Gastrocnemius medialis (tissue), 4 donors: ENCODE measurements around the gene BBS9.

Source experiments
- POLR2A ChIP-seq, 2 donors: fragments of 450-650 bp; IDR thresholded peaks; one replicate each; pipeline ENCODE4 v1.6.1; 2017; ENCODE audit warnings: antibody characterized with exemption in 2 of 2, mild to moderate bottlenecking in 2 of 2, moderate library complexity in 2 of 2
- TF ChIP-seq, protein P1 (sequence below), 5 experiments: fragments of 450-650 bp in 3 of 5; fragments of 200-600 bp in 2 of 5; sonication (generic) in 2 of 5; IDR thresholded peaks in 4 of 5; conservative IDR thresholded peaks in 1 of 5; 1 replicate in 4 of 5; 2 replicates in 1 of 5; pipeline ENCODE4 v1.5.1; 2016 to 2019; ENCODE audit warnings: antibody characterized with exemption in 5 of 5, mild to moderate bottlenecking in 3 of 5, moderate library complexity in 3 of 5

DNA sequence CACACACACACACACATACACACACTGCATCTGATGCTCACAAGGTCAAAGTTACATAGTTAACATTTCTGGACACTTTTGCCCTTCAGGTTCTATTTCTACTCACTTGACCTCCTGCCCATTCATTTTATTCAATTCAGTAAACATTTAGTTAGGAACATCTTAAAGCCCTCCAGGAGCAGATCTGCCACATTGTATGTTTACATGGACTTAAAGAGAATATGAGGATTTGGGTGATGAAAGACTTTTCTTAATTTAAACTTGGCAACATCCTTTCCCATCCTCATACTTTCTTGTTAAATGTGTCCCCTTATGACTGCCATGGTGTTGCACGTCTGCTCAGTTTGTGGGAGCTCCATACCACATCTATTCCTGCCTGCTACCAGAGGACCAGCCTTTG, 453.2 kb downstream of the BBS9 start:
- TF ChIP-seq, protein P1, sequence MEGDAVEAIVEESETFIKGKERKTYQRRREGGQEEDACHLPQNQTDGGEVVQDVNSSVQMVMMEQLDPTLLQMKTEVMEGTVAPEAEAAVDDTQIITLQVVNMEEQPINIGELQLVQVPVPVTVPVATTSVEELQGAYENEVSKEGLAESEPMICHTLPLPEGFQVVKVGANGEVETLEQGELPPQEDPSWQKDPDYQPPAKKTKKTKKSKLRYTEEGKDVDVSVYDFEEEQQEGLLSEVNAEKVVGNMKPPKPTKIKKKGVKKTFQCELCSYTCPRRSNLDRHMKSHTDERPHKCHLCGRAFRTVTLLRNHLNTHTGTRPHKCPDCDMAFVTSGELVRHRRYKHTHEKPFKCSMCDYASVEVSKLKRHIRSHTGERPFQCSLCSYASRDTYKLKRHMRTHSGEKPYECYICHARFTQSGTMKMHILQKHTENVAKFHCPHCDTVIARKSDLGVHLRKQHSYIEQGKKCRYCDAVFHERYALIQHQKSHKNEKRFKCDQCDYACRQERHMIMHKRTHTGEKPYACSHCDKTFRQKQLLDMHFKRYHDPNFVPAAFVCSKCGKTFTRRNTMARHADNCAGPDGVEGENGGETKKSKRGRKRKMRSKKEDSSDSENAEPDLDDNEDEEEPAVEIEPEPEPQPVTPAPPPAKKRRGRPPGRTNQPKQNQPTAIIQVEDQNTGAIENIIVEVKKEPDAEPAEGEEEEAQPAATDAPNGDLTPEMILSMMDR (IDR thresholded peaks at IDR 0.05 in 4 of 5, conservative IDR thresholded peaks at IDR 0.05 in 1 of 5), result no peak
- no peak for TF ChIP-seq POLR2A (IDR thresholded peaks at IDR 0.05)
